ENCODE measurements around the gene TBC1D9B.

Gene TBC1D9B

GRCh38 chr5:179908528-179908927 is 831 bp upstream of the TBC1D9B start:
- peak overlapping the region; percentile 64; the same call in 1 of the 2 replicates for H3K27ac ChIP-seq
- no peak for TF ChIP-seq ZFX (IDR thresholded peaks at IDR 0.05; ENCODE audit: borderline replicate concordance)
- no peak for TF ChIP-seq CTCF (IDR thresholded peaks at IDR 0.05)

- TF ChIP-seq CTCF (IDR thresholded peaks at IDR 0.05) (no peak), ZFX (IDR thresholded peaks at IDR 0.05; ENCODE audit: borderline replicate concordance) (no peak)
- H3K27ac ChIP-seq = peak overlapping the region; percentile 64
Measured at GRCh38 chr5:179906795-179907555, 722 bp downstream of the TBC1D9B start.

- 0 out of 2 replicates have a peak overlapping the region, but pooled peaks have one; percentile 64 for H3K27ac ChIP-seq
- TF ChIP-seq CTCF (IDR thresholded peaks at IDR 0.05) = no peak
- TF ChIP-seq ZFX (IDR thresholded peaks at IDR 0.05; ENCODE audit: borderline replicate concordance) = no peak
Measured at GRCh38 chr5:179906294-179906794, 1.4 kb downstream of the TBC1D9B start.

GRCh38 chr5:179905161-179905560 is 2.5 kb downstream of the TBC1D9B start:
- TF ChIP-seq CTCF (IDR thresholded peaks at IDR 0.05) = no peak
- no peak for TF ChIP-seq ZFX (IDR thresholded peaks at IDR 0.05; ENCODE audit: borderline replicate concordance)
- no peak overlapping the region for H3K27ac ChIP-seq

GRCh38 chr5:179904463-179905160 is 3.1 kb downstream of the TBC1D9B start:
- no peak for TF ChIP-seq ZFX (IDR thresholded peaks at IDR 0.05; ENCODE audit: borderline replicate concordance)
- no peak for TF ChIP-seq CTCF (IDR thresholded peaks at IDR 0.05)
- no peak overlapping the region for H3K27ac ChIP-seq

- TF ChIP-seq ZFX (IDR thresholded peaks at IDR 0.05; ENCODE audit: borderline replicate concordance) (no peak), CTCF (IDR thresholded peaks at IDR 0.05) (no peak)
- no peak overlapping the region for H3K27ac ChIP-seq
Measured at GRCh38 chr5:179902763-179903158, 4.9 kb downstream of the TBC1D9B start.

All from 22Rv1 (cell line).